ENCODE measurements around the gene SRPRA.

Gene SRPRA

GRCh38 chr11:126216526-126217305 is 52.0 kb downstream of the SRPRA start:
- Histone ChIP-seq H3K9ac (no peak overlapping the region), H3K27me3 (no peaks in the 10 kb centered on the region), H3K27ac (no peak overlapping the region), H3K4me2 (peak overlapping the region; percentile 21; the same call in 1 of the 2 replicates), H3K4me3 (no peak overlapping the region), H3K9me3 (no peaks in the 10 kb centered on the region), H3K4me1 (peaks cover 27% of the 10 kb centered on the region), H3K36me3 (peaks cover 9% of the 10 kb centered on the region; the same call in 1 of the 2 replicates), H4K20me1 (peaks cover 57% of the 10 kb centered on the region)
- TF ChIP-seq Cebpa-rat (IDR thresholded peaks at IDR 0.05), result no peak

- no peaks in the 10 kb centered on the region for H3K9me3 ChIP-seq
- H3K27ac ChIP-seq, result no peak overlapping the region
- H3K27me3 ChIP-seq, result no peaks in the 10 kb centered on the region
- peaks cover 38% of the 10 kb centered on the region for H3K4me1 ChIP-seq
- TF ChIP-seq Cebpa-rat (IDR thresholded peaks at IDR 0.05), result no peak
- no peak overlapping the region for H3K4me2 ChIP-seq
- H3K36me3 ChIP-seq, result peaks cover 3% of the 10 kb centered on the region
- no peak overlapping the region for H3K9ac ChIP-seq
- H3K4me3 ChIP-seq, result no peak overlapping the region
- peaks cover 45% of the 10 kb centered on the region for H4K20me1 ChIP-seq
Measured at GRCh38 chr11:126214841-126215240, 53.9 kb downstream of the SRPRA start.

GRCh38 chr11:126214441-126214840 is 54.3 kb downstream of the SRPRA start:
- Histone ChIP-seq H3K4me2 (no peak overlapping the region), H3K9ac (no peak overlapping the region), H3K4me1 (peaks cover 39% of the 10 kb centered on the region), H3K27me3 (no peaks in the 10 kb centered on the region), H4K20me1 (peaks cover 42% of the 10 kb centered on the region), H3K4me3 (no peak overlapping the region), H3K9me3 (no peaks in the 10 kb centered on the region), H3K36me3 (peaks cover 7% of the 10 kb centered on the region), H3K27ac (no peak overlapping the region)
- no peak for TF ChIP-seq Cebpa-rat (IDR thresholded peaks at IDR 0.05)

Measured in BLaER1 (cell line).